ENCODE results near the gene FAM76B. TPM values are rescaled to one million over a fixed set of nuclear protein-coding genes. Genes with fewer than 3 reads are reported as not detected.

FAM76B gene
- total RNA-seq (10 to 100 TPM; 41.5 to 81.0 (median 45.4) TPM), total RNA-seq (26.9 to 93.2 (median 67.6) reads per million in 29 experiments)
- total RNA-seq (2013), result 67.1 TPM

GRCh38 chr11:95789506-95790122 is at the start of gene FAM76B:
TSS of gene FAM76B (minus strand) at chr11:95789782. CDS start at chr11:95789478, 304 bp downstream.
- Mint-ChIP-seq H3K4me3 (peak within 1 kb of the TSS; percentile 96 to 99 (median 99)), H3K4me1 (peaks cover 49 to 68% (median 67%) of the 10 kb centered on the region in 3 donors), H3K9me3 (no peaks in the 10 kb centered on the region), H3K27ac (peak within 1 kb of the TSS; percentile 100), H3K27me3 (no peaks in the 10 kb centered on the region), H3K36me3 (peaks cover 29% of the 10 kb centered on the region)
- POLR2A ChIA-PET, result interaction anchor here (0.6 to 3.1 kb wide), 17 partner anchors 11 to 814 kb away, joined by 3 to 21 read pairs (median 3); partner anchors contain the start of genes SRSF8 (in 2 of the 2), CCDC82 (in 1 of the 2), ENDOD1 (in 1 of the 2) and JRKL (in 1 of the 2)
- Histone ChIP-seq H3K36me3 (ENCODE audit: control insufficient read depth in 2 of 2, extremely low read depth in 1 of 2, insufficient read depth in 1 of 2, low read length in 1 of 2) (peaks cover 0 to 21% of the 10 kb centered on the region in 2 donors), H3K4me1 (ENCODE audit: control insufficient read depth in 1 of 2, extremely low read depth in 1 of 2, insufficient read depth in 2 of 2, low read length in 2 of 2) (peaks cover 19 to 23% of the 10 kb centered on the region in 2 experiments), H3K27me3 (replicated peaks in 1 of 2; ENCODE audit: control insufficient read depth in 2 of 2, extremely low read depth in 1 of 2, insufficient read depth in 2 of 2, low read length in 1 of 2) (no peaks in the 10 kb centered on the region), H3K4me3 (ENCODE audit: control insufficient read depth in 1 of 2, extremely low read depth in 1 of 2, low read length in 1 of 2) (peak within 1 kb of the TSS; percentile 92 to 95), H3K9me3 (no peaks in the 10 kb centered on the region), H3K27ac (ENCODE audit: low read length) (peak within 1 kb of the TSS; percentile 99)
- CTCF ChIA-PET, result interaction anchor here (0.8 to 3.5 kb wide), 13 partner anchors 10 to 722 kb away, joined by 3 to 16 read pairs (median 7); partner anchors contain the start of genes CCDC82 (in 1 of the 2), ENDOD1 (in 1 of the 2), JRKL (in 1 of the 2) and SESN3 (in 1 of the 2)
- 0% methylated on average over 34 of the region's 62 CpGs for WGBS (ENCODE audit: insufficient coverage)
- ATAC-seq (replicated peaks in 1 of 4) (peak; percentile 76 to 80 (median 79)), DNase-seq (peak; percentile 91 to 100 (median 99))

- Histone ChIP-seq H3K36me3 (ENCODE audit: control insufficient read depth in 2 of 2, extremely low read depth in 1 of 2, insufficient read depth in 1 of 2, low read length in 1 of 2) (peaks cover 3 to 52% of the 10 kb centered on the region in 2 donors), H3K27me3 (replicated peaks in 1 of 2; ENCODE audit: control insufficient read depth in 2 of 2, extremely low read depth in 1 of 2, insufficient read depth in 2 of 2, low read length in 1 of 2) (no peaks in the 10 kb centered on the region), H3K4me1 (ENCODE audit: control insufficient read depth in 1 of 2, extremely low read depth in 1 of 2, insufficient read depth in 2 of 2, low read length in 2 of 2) (no peaks in the 10 kb centered on the region), H3K27ac (ENCODE audit: low read length) (no peak overlapping the region), H3K9me3 (no peaks in the 10 kb centered on the region), H3K4me3 (ENCODE audit: control insufficient read depth in 1 of 2, extremely low read depth in 1 of 2, low read length in 1 of 2) (no peak overlapping the region)
- peak; percentile 82 to 88 (median 86) for ATAC-seq (replicated peaks in 1 of 4)
- no peak overlapping the region for H3K4me3 Mint-ChIP-seq
- no peaks in the 10 kb centered on the region for H3K4me1 Mint-ChIP-seq
- H3K9me3 Mint-ChIP-seq, result no peaks in the 10 kb centered on the region
- H3K36me3 Mint-ChIP-seq, result peaks cover 29% of the 10 kb centered on the region
- DNase-seq, result peak; percentile 9 to 70 (median 46)
- ChIA-PET POLR2A (interaction anchor here (0.5 to 1.0 kb wide), 3 partner anchors 14 to 863 kb away, joined by 3 to 4 read pairs (median 3); partner anchors contain the start of gene MAML2 (in 1 of the 2)), CTCF (interaction anchor here (0.5 to 3.2 kb wide), 27 partner anchors 8 to 1304 kb away, joined by 3 to 67 read pairs (median 5); partner anchors contain the start of genes CCDC82 (in 2 of the 2), JRKL (in 2 of the 2), CEP57 (in 1 of the 2) and FAM76B (in 1 of the 2))
- H3K27ac Mint-ChIP-seq, result no peak overlapping the region
- no CpG with 5 or more reads among the region's 3 CpGs for WGBS (ENCODE audit: insufficient coverage)
- H3K27me3 Mint-ChIP-seq, result no peaks in the 10 kb centered on the region
Measured at GRCh38 chr11:95835768-95836488, 46.3 kb upstream of the FAM76B start.

- H3K27me3 ChIP-seq (replicated peaks in 1 of 2; ENCODE audit: control insufficient read depth in 2 of 2, extremely low read depth in 1 of 2, insufficient read depth in 2 of 2, low read length in 1 of 2), result no peaks in the 10 kb centered on the region
- no peaks in the 10 kb centered on the region for H3K27me3 Mint-ChIP-seq
- H3K4me1 Mint-ChIP-seq, result no peaks in the 10 kb centered on the region
- ChIA-PET POLR2A (interaction anchor here in 1 of 2 donors (1.0 kb wide), 1 partner anchor 508 kb away, joined by 3 read pairs; the partner anchor contains the start of gene MAML2), CTCF (interaction anchor here (0.5 to 3.2 kb wide), 20 partner anchors 8 to 638 kb away, joined by 3 to 67 read pairs (median 5); partner anchors contain the start of genes CCDC82 (in 2 of the 2), JRKL (in 2 of the 2), CEP57 (in 1 of the 2) and FAM76B (in 1 of the 2))
- H3K36me3 Mint-ChIP-seq, result peaks cover 33% of the 10 kb centered on the region
- WGBS (ENCODE audit: insufficient coverage), result no CpG with 5 or more reads among the region's 3 CpGs
- H3K4me3 ChIP-seq (ENCODE audit: control insufficient read depth in 1 of 2, extremely low read depth in 1 of 2, low read length in 1 of 2), result no peak overlapping the region
- H3K4me1 ChIP-seq (ENCODE audit: control insufficient read depth in 1 of 2, extremely low read depth in 1 of 2, insufficient read depth in 2 of 2, low read length in 2 of 2), result no peaks in the 10 kb centered on the region
- H3K27ac Mint-ChIP-seq, result no peak overlapping the region
- H3K36me3 ChIP-seq (ENCODE audit: control insufficient read depth in 2 of 2, extremely low read depth in 1 of 2, insufficient read depth in 1 of 2, low read length in 1 of 2), result peaks cover 3 to 56% of the 10 kb centered on the region in 2 donors
- no peak overlapping the region for H3K27ac ChIP-seq (ENCODE audit: low read length)
- ATAC-seq (replicated peaks in 1 of 4) (no peak), DNase-seq (no peak)
- no peaks in the 10 kb centered on the region for H3K9me3 ChIP-seq
- no peaks in the 10 kb centered on the region for H3K9me3 Mint-ChIP-seq
- no peak overlapping the region for H3K4me3 Mint-ChIP-seq
Measured at GRCh38 chr11:95835351-95835750, 45.8 kb upstream of the FAM76B start.

GRCh38 chr11:95833378-95833777 is 43.8 kb upstream of the FAM76B start:
- no CpG with 5 or more reads among the region's 1 CpG for WGBS (ENCODE audit: insufficient coverage)
- peaks cover 3 to 58% of the 10 kb centered on the region in 2 donors for H3K36me3 ChIP-seq (ENCODE audit: control insufficient read depth in 2 of 2, extremely low read depth in 1 of 2, insufficient read depth in 1 of 2, low read length in 1 of 2)

GRCh38 chr11:95832763-95833162 is 43.2 kb upstream of the FAM76B start:
- ChIA-PET CTCF (interaction anchor here (0.6 to 1.8 kb wide), 5 partner anchors 11 to 599 kb away, joined by 3 to 7 read pairs (median 4); no protein-coding TSS in a partner anchor), POLR2A (interaction anchor here in 1 of 2 donors (0.8 kb wide), 1 partner anchor 561 kb away, joined by 3 read pairs; no protein-coding TSS in a partner anchor)
- Histone ChIP-seq H3K4me3 (ENCODE audit: control insufficient read depth in 1 of 2, extremely low read depth in 1 of 2, low read length in 1 of 2) (no peak overlapping the region), H3K9me3 (no peaks in the 10 kb centered on the region), H3K27me3 (replicated peaks in 1 of 2; ENCODE audit: control insufficient read depth in 2 of 2, extremely low read depth in 1 of 2, insufficient read depth in 2 of 2, low read length in 1 of 2) (no peaks in the 10 kb centered on the region), H3K36me3 (ENCODE audit: control insufficient read depth in 2 of 2, extremely low read depth in 1 of 2, insufficient read depth in 1 of 2, low read length in 1 of 2) (peaks cover 3 to 56% of the 10 kb centered on the region in 2 donors), H3K27ac (ENCODE audit: low read length) (no peak overlapping the region), H3K4me1 (ENCODE audit: control insufficient read depth in 1 of 2, extremely low read depth in 1 of 2, insufficient read depth in 2 of 2, low read length in 2 of 2) (no peaks in the 10 kb centered on the region)
- Mint-ChIP-seq H3K4me3 (no peak overlapping the region), H3K4me1 (no peaks in the 10 kb centered on the region), H3K27ac (peak overlapping the region in 1 of 2 donors; percentile 2), H3K9me3 (no peaks in the 10 kb centered on the region), H3K27me3 (no peaks in the 10 kb centered on the region), H3K36me3 (peaks cover 36% of the 10 kb centered on the region)
- 69% methylated on average over 2 of the region's 3 CpGs for WGBS (ENCODE audit: insufficient coverage)
- DNase-seq (no peak), ATAC-seq (replicated peaks in 1 of 4) (no peak)

More at GRCh38 chr11:95833378-95833777, 43.8 kb upstream of the FAM76B start:
- DNase-seq, result no peak
- H3K9me3 ChIP-seq, result no peaks in the 10 kb centered on the region
- Mint-ChIP-seq H3K27ac (no peak overlapping the region), H3K4me1 (no peaks in the 10 kb centered on the region), H3K9me3 (no peaks in the 10 kb centered on the region), H3K27me3 (no peaks in the 10 kb centered on the region), H3K4me3 (no peak overlapping the region), H3K36me3 (peaks cover 39% of the 10 kb centered on the region)
- no peaks in the 10 kb centered on the region for H3K4me1 ChIP-seq (ENCODE audit: control insufficient read depth in 1 of 2, extremely low read depth in 1 of 2, insufficient read depth in 2 of 2, low read length in 2 of 2)
- H3K27ac ChIP-seq (ENCODE audit: low read length), result no peak overlapping the region
- H3K4me3 ChIP-seq (ENCODE audit: control insufficient read depth in 1 of 2, extremely low read depth in 1 of 2, low read length in 1 of 2), result no peak overlapping the region
- H3K27me3 ChIP-seq (replicated peaks in 1 of 2; ENCODE audit: control insufficient read depth in 2 of 2, extremely low read depth in 1 of 2, insufficient read depth in 2 of 2, low read length in 1 of 2), result no peaks in the 10 kb centered on the region
- ChIA-PET CTCF (interaction anchor here (0.6 to 1.8 kb wide), 9 partner anchors 10 to 598 kb away, joined by 3 to 7 read pairs (median 4); partner anchors contain the start of genes CCDC82 (in 1 of the 2) and JRKL (in 1 of the 2)), POLR2A (interaction anchor here in 1 of 2 donors (0.6 to 1.0 kb wide), 3 partner anchors 52 to 1786 kb away, joined by 3 read pairs; no protein-coding TSS in a partner anchor)
- no peak for ATAC-seq (replicated peaks in 1 of 4)

Data from T-cell (primary cell).